Dendritic cell treated with granulocyte-macrophage colony-stimulating factor and Interleukin-4, amounts not matched to agents 40 ng/mL and 50 ng/mL, for 4 days (primary cell): ENCODE results near the gene SKAP1.

Experiments
- H3K27ac Mint-ChIP-seq: one replicate; pipeline ENCODE4 v1.8.0; 2022; ENCODE audit warnings: mild to moderate bottlenecking, mixed read lengths
- H3K27me3 Mint-ChIP-seq: one replicate; pipeline ENCODE4 v1.8.0; 2022; ENCODE audit warnings: mild to moderate bottlenecking, mixed read lengths
- H3K36me3 Mint-ChIP-seq: one replicate; pipeline ENCODE4 v1.8.0; 2022; ENCODE audit warnings: low read depth, mixed read lengths
- H3K4me1 Mint-ChIP-seq: one replicate; pipeline ENCODE4 v1.8.0; 2022; ENCODE audit warnings: low read depth, mixed read lengths
- H3K4me3 Mint-ChIP-seq: one replicate; pipeline ENCODE4 v1.8.0; 2022; ENCODE audit warnings: mild to moderate bottlenecking, moderate library complexity, mixed read lengths
- H3K9me3 Mint-ChIP-seq: one replicate; pipeline ENCODE4 v1.8.0; 2022; ENCODE audit warnings: mixed read lengths
- intact Hi-C: fragments of 100-400 bp; cut with micrococcal nuclease; formaldehyde crosslinking; loops from one replicate; pipeline ENCODE4 v1.15.0; 2022

The SKAP1 gene

GRCh38 chr17:48333034-48333530 lies 96.9 kb downstream of the SKAP1 start:
- no peak overlapping the region for H3K27ac Mint-ChIP-seq
- intact Hi-C loops: no loop called here

GRCh38 chr17:48330887-48331286 lies 99.1 kb downstream of the SKAP1 start:
- Mint-ChIP-seq H3K4me1 (no peaks in the 10 kb centered on the region), H3K27ac (no peak overlapping the region), H3K9me3 (no peaks in the 10 kb centered on the region), H3K4me3 (no peak overlapping the region), H3K36me3 (no peaks in the 10 kb centered on the region), H3K27me3 (peaks cover 17% of the 10 kb centered on the region)
- intact Hi-C loops: no loop called here

More at GRCh38 chr17:48333034-48333530, 96.9 kb downstream of the SKAP1 start:
- Mint-ChIP-seq H3K4me1 (peaks cover 4% of the 10 kb centered on the region), H3K36me3 (no peaks in the 10 kb centered on the region), H3K27me3 (peaks cover 22% of the 10 kb centered on the region), H3K9me3 (no peaks in the 10 kb centered on the region), H3K4me3 (no peak overlapping the region)

- Mint-ChIP-seq H3K4me3 (no peak overlapping the region), H3K9me3 (no peaks in the 10 kb centered on the region), H3K27me3 (peaks cover 17% of the 10 kb centered on the region), H3K36me3 (no peaks in the 10 kb centered on the region), H3K27ac (no peak overlapping the region), H3K4me1 (no peaks in the 10 kb centered on the region)
- intact Hi-C loops: no loop called here
Observed at GRCh38 chr17:48330421-48330820, 99.6 kb downstream of the SKAP1 start.

- H3K27ac Mint-ChIP-seq: no peak overlapping the region
- peaks cover 19% of the 10 kb centered on the region for H3K27me3 Mint-ChIP-seq
- H3K36me3 Mint-ChIP-seq: no peaks in the 10 kb centered on the region
- H3K4me3 Mint-ChIP-seq: no peak overlapping the region
- H3K9me3 Mint-ChIP-seq: no peaks in the 10 kb centered on the region
- no peaks in the 10 kb centered on the region for H3K4me1 Mint-ChIP-seq
- intact Hi-C loops: no loop called here
Observed at GRCh38 chr17:48328457-48328856, 101.6 kb downstream of the SKAP1 start.

- intact Hi-C loops: no loop called here
- Mint-ChIP-seq H3K27me3 (peaks cover 26% of the 10 kb centered on the region), H3K36me3 (no peaks in the 10 kb centered on the region), H3K9me3 (no peaks in the 10 kb centered on the region), H3K27ac (no peak overlapping the region), H3K4me3 (no peak overlapping the region), H3K4me1 (no peaks in the 10 kb centered on the region)
Observed at GRCh38 chr17:48326310-48326709, 103.7 kb downstream of the SKAP1 start.

- intact Hi-C loops: no loop called here
- Mint-ChIP-seq H3K27me3 (peaks cover 19% of the 10 kb centered on the region), H3K27ac (no peak overlapping the region), H3K4me1 (no peaks in the 10 kb centered on the region), H3K9me3 (no peaks in the 10 kb centered on the region), H3K4me3 (no peak overlapping the region), H3K36me3 (no peaks in the 10 kb centered on the region)
Observed at GRCh38 chr17:48322060-48322459, 108.0 kb downstream of the SKAP1 start.

GRCh38 chr17:48317732-48318131 lies 112.3 kb downstream of the SKAP1 start:
- Mint-ChIP-seq H3K4me1 (no peaks in the 10 kb centered on the region), H3K4me3 (no peak overlapping the region), H3K9me3 (no peaks in the 10 kb centered on the region), H3K27me3 (peaks cover 31% of the 10 kb centered on the region), H3K36me3 (no peaks in the 10 kb centered on the region), H3K27ac (no peak overlapping the region)
- intact Hi-C loops: no loop called here

- H3K4me3 Mint-ChIP-seq: no peak overlapping the region
- no peak overlapping the region for H3K27ac Mint-ChIP-seq
- no peaks in the 10 kb centered on the region for H3K9me3 Mint-ChIP-seq
- H3K36me3 Mint-ChIP-seq: no peaks in the 10 kb centered on the region
- intact Hi-C loops: no loop called here
- peaks cover 36% of the 10 kb centered on the region for H3K27me3 Mint-ChIP-seq
- no peaks in the 10 kb centered on the region for H3K4me1 Mint-ChIP-seq
Observed at GRCh38 chr17:48314716-48315115, 115.3 kb downstream of the SKAP1 start.

- intact Hi-C loops: no loop called here
- H3K27me3 Mint-ChIP-seq: peaks cover 31% of the 10 kb centered on the region
- no peak overlapping the region for H3K4me3 Mint-ChIP-seq
- no peaks in the 10 kb centered on the region for H3K9me3 Mint-ChIP-seq
- no peaks in the 10 kb centered on the region for H3K4me1 Mint-ChIP-seq
- H3K36me3 Mint-ChIP-seq: no peaks in the 10 kb centered on the region
- no peak overlapping the region for H3K27ac Mint-ChIP-seq
Observed at GRCh38 chr17:48313096-48313755, 116.8 kb downstream of the SKAP1 start.

- peaks cover 31% of the 10 kb centered on the region for H3K27me3 Mint-ChIP-seq
- no peak overlapping the region for H3K4me3 Mint-ChIP-seq
- H3K27ac Mint-ChIP-seq: no peak overlapping the region
- no peaks in the 10 kb centered on the region for H3K4me1 Mint-ChIP-seq
- intact Hi-C loops: no loop called here
- H3K9me3 Mint-ChIP-seq: no peaks in the 10 kb centered on the region
- H3K36me3 Mint-ChIP-seq: no peaks in the 10 kb centered on the region
Observed at GRCh38 chr17:48311324-48311723, 118.7 kb downstream of the SKAP1 start.

GRCh38 chr17:48310748-48311213 lies 119.2 kb downstream of the SKAP1 start:
- Mint-ChIP-seq H3K4me1 (no peaks in the 10 kb centered on the region), H3K4me3 (no peak overlapping the region), H3K9me3 (no peaks in the 10 kb centered on the region), H3K27me3 (peaks cover 27% of the 10 kb centered on the region), H3K27ac (no peak overlapping the region), H3K36me3 (no peaks in the 10 kb centered on the region)
- intact Hi-C loops: no loop called here

GRCh38 chr17:48308581-48308980 lies 121.4 kb downstream of the SKAP1 start:
- Mint-ChIP-seq H3K27ac (no peak overlapping the region), H3K36me3 (no peaks in the 10 kb centered on the region), H3K4me1 (no peaks in the 10 kb centered on the region), H3K4me3 (no peak overlapping the region), H3K9me3 (no peaks in the 10 kb centered on the region), H3K27me3 (peaks cover 29% of the 10 kb centered on the region)
- intact Hi-C loops: no loop called here

GRCh38 chr17:48307814-48308411 lies 122.1 kb downstream of the SKAP1 start:
- H3K36me3 Mint-ChIP-seq: no peaks in the 10 kb centered on the region
- H3K9me3 Mint-ChIP-seq: no peaks in the 10 kb centered on the region
- no peaks in the 10 kb centered on the region for H3K4me1 Mint-ChIP-seq
- no peak overlapping the region for H3K27ac Mint-ChIP-seq
- no peak overlapping the region for H3K4me3 Mint-ChIP-seq
- H3K27me3 Mint-ChIP-seq: peaks cover 26% of the 10 kb centered on the region
- intact Hi-C loops: loop anchor here (2.0 kb wide), 1 partner anchor 311 kb away; no protein-coding TSS in a partner anchor

- H3K9me3 Mint-ChIP-seq: no peaks in the 10 kb centered on the region
- no peak overlapping the region for H3K4me3 Mint-ChIP-seq
- peaks cover 26% of the 10 kb centered on the region for H3K27me3 Mint-ChIP-seq
- H3K27ac Mint-ChIP-seq: no peak overlapping the region
- no peaks in the 10 kb centered on the region for H3K36me3 Mint-ChIP-seq
- intact Hi-C loops: loop anchor here (2.0 kb wide), 1 partner anchor 312 kb away; no protein-coding TSS in a partner anchor
- H3K4me1 Mint-ChIP-seq: no peaks in the 10 kb centered on the region
Observed at GRCh38 chr17:48307255-48307654, 122.8 kb downstream of the SKAP1 start.
